ENCODE results near the gene ZNF281.
"Not testable (repeated sequence)": the region's sequence is repeated elsewhere in the genome, so short reads cannot be mapped to it uniquely, and the experiment has no call there.

Gene ZNF281

GRCh38 chr1:200428482-200429205 is 18.8 kb upstream of the ZNF281 start:
- no peak for DNase-seq

- DNase-seq = no peak
Observed at GRCh38 chr1:200427744-200428143, 17.9 kb upstream of the ZNF281 start.

- DNase-seq = no peak
Observed at GRCh38 chr1:200426196-200426595, 16.4 kb upstream of the ZNF281 start.

- no peak for DNase-seq
Observed at GRCh38 chr1:200423235-200423634, 13.4 kb upstream of the ZNF281 start.

- DNase-seq = no peak
Observed at GRCh38 chr1:200422211-200422610, 12.4 kb upstream of the ZNF281 start.

- no peak for DNase-seq
Observed at GRCh38 chr1:200415789-200416593, 6.2 kb upstream of the ZNF281 start.

GRCh38 chr1:200415227-200415626 is 5.4 kb upstream of the ZNF281 start:
- no peak for DNase-seq

- no peak for DNase-seq
Observed at GRCh38 chr1:200414657-200415056, 4.8 kb upstream of the ZNF281 start.

- DNase-seq = not testable (repeated sequence)
Observed at GRCh38 chr1:200413766-200414165, 3.9 kb upstream of the ZNF281 start.

- DNase-seq = no peak
Observed at GRCh38 chr1:200411406-200412257, 1.8 kb upstream of the ZNF281 start.

- DNase-seq = no peak
Observed at GRCh38 chr1:200410566-200410878, 686 bp upstream of the ZNF281 start.

- no peak for DNase-seq
Observed at GRCh38 chr1:200409203-200409760, 554 bp downstream of the ZNF281 start.

- DNase-seq = no peak
Observed at GRCh38 chr1:200406161-200406797, 3.6 kb downstream of the ZNF281 start.

GRCh38 chr1:200405264-200405663 is 4.6 kb downstream of the ZNF281 start:
- no peak for DNase-seq

- DNase-seq = no peak
Observed at GRCh38 chr1:200401708-200402107, 8.1 kb downstream of the ZNF281 start.

- no peak for DNase-seq
Observed at GRCh38 chr1:200401263-200401662, 8.6 kb downstream of the ZNF281 start.

- no peak for DNase-seq
Observed at GRCh38 chr1:200400556-200400955, 9.3 kb downstream of the ZNF281 start.

- no peak for DNase-seq
Observed at GRCh38 chr1:200399860-200400259, 10.0 kb downstream of the ZNF281 start.

GRCh38 chr1:200398373-200398772 is 11.5 kb downstream of the ZNF281 start:
- DNase-seq = no peak

- no peak for DNase-seq
Observed at GRCh38 chr1:200392625-200393185, 17.1 kb downstream of the ZNF281 start.

GRCh38 chr1:200391747-200392146 is 18.1 kb downstream of the ZNF281 start:
- no peak for DNase-seq

- no peak for DNase-seq
Observed at GRCh38 chr1:200388791-200389190, 21.0 kb downstream of the ZNF281 start.

Measured in GDM1 (cell line).